GM12878 (cell line): ENCODE data around the gene NME5. TPM values are rescaled to one million over a fixed set of nuclear protein-coding genes. Genes with fewer than 3 reads are reported as not detected.
"Not testable (repeated sequence)": the region's sequence is repeated elsewhere in the genome, so short reads cannot be mapped to it uniquely, and the experiment has no call there.

ENCODE experiments used
- ATAC-seq: fragments of 200-7000 bp; cut with Tn5 transposase; 3 replicates; pipeline ENCODE4 v1.9.1; 2020; ENCODE audit warnings: mild to moderate bottlenecking, moderate library complexity
- BruUV-seq: library from RNA; stranded (reverse); fragments of 400-500 nt; replicated peaks from 2 replicates; lab custom pipeline; 2021; lab: Mats Ljungman, UMichigan
- CTCF ChIA-PET: fragments of 300-600 bp; sonication (Branson Sonifier 250); formaldehyde crosslinking; extraction: SDS; loops from one replicate; lab custom pipeline; 2021; ENCODE audit warnings: inconsistent platforms; lab: Yijun Ruan, JAX
- POLR2A ChIA-PET: fragments of 350-600 bp; formaldehyde crosslinking; extraction: SDS; loops from one replicate; lab custom pipeline; 2021; ENCODE audit warnings: inconsistent platforms; lab: Charles Lee
- RAD21 ChIA-PET: fragments of 300-600 bp; sonication (Branson Sonifier 250); formaldehyde crosslinking; loops from one replicate; lab custom pipeline; 2023; ENCODE audit warnings: antibody characterized with exemption; ENCODE audit not compliant: unreplicated experiment; lab: Charles Lee
- SMC1A ChIA-PET: fragments of 300-600 bp; sonication (Branson Sonifier 250); formaldehyde crosslinking; loops from one replicate; lab custom pipeline; 2023; ENCODE audit not compliant: unreplicated experiment, uncharacterized antibody; lab: Charles Lee
- DNase-seq: peaks from one replicate; pipeline ENCODE4 v3.0.0-alpha.2; 2011; ENCODE audit warnings: low read depth, low spot score
- FAIRE-seq: peaks from 3 replicates; lab custom pipeline; 2011; peaks lifted over from hg19 to GRCh38; lab: Jason Lieb, UNC
- H2AFZ ChIP-seq: 2 replicates; pipeline ENCODE4 v1.6.0; 2011; ENCODE audit warnings: low read depth, low read length, control low read depth; ENCODE audit not compliant: control insufficient read depth
- H3K27ac ChIP-seq: 2 replicates; pipeline ENCODE4 v1.5.1; 2011; ENCODE audit warnings: control low read depth; ENCODE audit not compliant: control insufficient read depth, insufficient read depth
- H3K27me3 ChIP-seq, 2 experiments: replicated peaks in 1 of 2; 2 replicates each; pipeline versions ENCODE4 v1.6.0 to v1.6.1; 2011; ENCODE audit warnings: low read length in 1 of 2; ENCODE audit not compliant: control insufficient read depth in 2 of 2, insufficient read depth in 2 of 2
- H3K36me3 ChIP-seq, 2 experiments: 2 replicates each; pipeline ENCODE4 v1.5.1; 2011; ENCODE audit warnings: low read length in 1 of 2; ENCODE audit not compliant: control insufficient read depth in 2 of 2, insufficient read depth in 2 of 2
- H3K4me1 ChIP-seq: 2 replicates; pipeline ENCODE4 v1.6.1; 2011; ENCODE audit warnings: mild to moderate bottlenecking, low read length, moderate library complexity, mixed read lengths; ENCODE audit not compliant: control insufficient read depth, insufficient read depth
- H3K4me2 ChIP-seq: 2 replicates; pipeline ENCODE4 v1.6.0; 2011; ENCODE audit warnings: control low read depth; ENCODE audit not compliant: control insufficient read depth, insufficient read depth
- H3K4me3 ChIP-seq: fragments of 200-600 bp; sonication (generic); 2 replicates; pipeline ENCODE4 v1.5.1; 2016
- H3K79me2 ChIP-seq: 2 replicates; pipeline ENCODE4 v1.6.0; 2011; ENCODE audit warnings: low read length; ENCODE audit not compliant: control insufficient read depth, insufficient read depth
- H3K9ac ChIP-seq: 2 replicates; pipeline ENCODE4 v1.8.0; 2011; ENCODE audit warnings: low read length, control low read depth, mixed read lengths; ENCODE audit not compliant: control insufficient read depth, insufficient read depth
- H3K9me3 ChIP-seq: replicated peaks from 3 replicates; pipeline ENCODE4 v1.5.1; 2011; ENCODE audit warnings: mild to moderate bottlenecking, low read length; ENCODE audit not compliant: control insufficient read depth, insufficient read depth
- H4K20me1 ChIP-seq: 2 replicates; pipeline ENCODE4 v1.6.0; 2011; ENCODE audit not compliant: control insufficient read depth, insufficient read depth
- ATF2 ChIP-seq: IDR thresholded peaks from 2 replicates; pipeline ENCODE4 v1.6.1; 2012; ENCODE audit warnings: low read length, inconsistent platforms
- CBFB ChIP-seq: IDR thresholded peaks from 2 replicates; pipeline ENCODE4 v1.6.1; 2016; ENCODE audit warnings: antibody characterized with exemption, low read depth
- CBX5 ChIP-seq: sonication (generic); IDR thresholded peaks from 2 replicates; pipeline ENCODE4 v1.6.1; 2016; ENCODE audit warnings: low read depth, moderate library complexity, mild to moderate bottlenecking, inconsistent platforms
- CEBPZ ChIP-seq: fragments of 150-350 bp; IDR thresholded peaks from 2 replicates; pipeline ENCODE4 v1.6.1; 2016; ENCODE audit warnings: low read depth, low read length
- FOXK2 ChIP-seq: fragments of 450-650 bp; IDR thresholded peaks from 2 replicates; pipeline ENCODE4 v1.6.1; 2017; ENCODE audit warnings: mild to moderate bottlenecking, moderate library complexity
- HDAC6 ChIP-seq: fragments of 200-600 bp; sonication (generic); IDR thresholded peaks from one replicate; pipeline ENCODE4 v1.8.0; 2017; ENCODE audit warnings: antibody characterized with exemption; ENCODE audit not compliant: unreplicated experiment
- SRF ChIP-seq, 2 experiments: IDR thresholded peaks; 2 replicates each; pipeline ENCODE4 v1.6.1; 2011; ENCODE audit warnings: low read depth in 2 of 2, low read length in 2 of 2, mild to moderate bottlenecking in 1 of 2, moderate library complexity in 1 of 2
- SUZ12 ChIP-seq: fragments of 200-600 bp; sonication (generic); IDR thresholded peaks from one replicate; pipeline ENCODE4 v1.6.1; 2018; ENCODE audit warnings: antibody characterized with exemption, mild to moderate bottlenecking; ENCODE audit not compliant: unreplicated experiment
- ZNF384 ChIP-seq: IDR thresholded peaks from 2 replicates; pipeline ENCODE4 v1.6.1; 2012; ENCODE audit warnings: low read depth, mild to moderate bottlenecking, low read length, improper control_type of control experiment, borderline replicate concordance
- WGBS: methylation state at CpG from one replicate; pipeline ENCODE4 v1.1.6; 2016; ENCODE audit warnings: low lambda C conversion rate; ENCODE audit not compliant: insufficient replicate concordance, insufficient coverage; ENCODE audit errors: missing lambda C conversion rate; 5-methylcytosine and 5-hydroxymethylcytosine counted together
- in situ Hi-C: fragments of 300-500 bp; cut with MboI; formaldehyde crosslinking; loops from 9 replicates; pipeline ENCODE4 v1.14.3; 2018; ENCODE audit warnings: mixed read lengths
- intact Hi-C: fragments of 100-400 bp; cut with micrococcal nuclease; formaldehyde crosslinking; loops from one replicate; pipeline ENCODE4 v1.14.2; 2022; ENCODE audit not compliant: unreplicated experiment
- polyA plus RNA-seq, 11 experiments: library from polyadenylated mRNA; depleted of rRNA in 4 of 11; unstranded in 6 of 11; stranded (reverse) in 5 of 11; fragments of >200 nt; fragmentation: Nextera tagmentation in 4 of 11; fragmentation: Illumina TruSeq in 1 of 11; extraction: Ambion mirVana in 4 of 11; extraction: Trizol in 1 of 11; gene quantifications; 1 replicate in 1 of 11; 2 replicates in 10 of 11; pipeline versions ENCODE4 v1.2.1 to v1.2.3, GENCODE V29; 2011 to 2016; ENCODE audit warnings: inconsistent platforms in 2 of 11, missing spikeins in 2 of 11, low read depth in 1 of 11
- total RNA-seq, 4 experiments: library from RNA; depleted of rRNA in 3 of 4; stranded (reverse); fragments of >200 nt in 3 of 4; fragmentation: Illumina TruSeq in 1 of 4; extraction: Trizol in 1 of 4; gene quantifications; 2 replicates each; pipeline versions ENCODE4 v1.2.1 to v1.2.3, GENCODE V29; 2013 to 2021

NME5 gene
- total and polyA plus RNA-seq, 10 of the 15 experiments (the other 5 are each of a cell fraction or from before 2014, with no cell fraction given), result 0.22 to 0.52 TPM; not detected in 8

GRCh38 chr5:138157626-138158025 lies 18.4 kb upstream of the NME5 start:
- ATAC-seq (no peak), DNase-seq (no peak), FAIRE-seq (no peak)
- intact Hi-C loops (no loop called here), in situ Hi-C loops (no loop called here)
- Histone ChIP-seq H3K27me3 (no peaks in the 10 kb centered on the region), H3K79me2 (no peaks in the 10 kb centered on the region), H3K9ac (no peak overlapping the region), H4K20me1 (no peaks in the 10 kb centered on the region), H3K4me3 (no peak overlapping the region), H2AFZ (no peak overlapping the region), H3K4me1 (no peaks in the 10 kb centered on the region), H3K27ac (no peak overlapping the region), H3K36me3 (peaks cover 10 to 29% of the 10 kb centered on the region in 2 experiments), H3K4me2 (no peak overlapping the region), H3K9me3 (no peaks in the 10 kb centered on the region)
- RAD21 ChIA-PET, result no interaction called here
- POLR2A ChIA-PET, result no interaction called here
- 100% methylated on average over 1 of the region's 1 CpG for WGBS
- SMC1A ChIA-PET, result no interaction called here
- TF ChIP-seq HDAC6, result no peak
- TF ChIP-seq CBX5, result no peak
- TF ChIP-seq ZNF384, result no peak
- TF ChIP-seq SRF (IDR thresholded peaks at IDR 0.05; ENCODE audit: low read depth in 2 of 2, low read length in 2 of 2), result no peak
- TF ChIP-seq CBFB, result no peak
- TF ChIP-seq CEBPZ, result no peak
- no peak for TF ChIP-seq ATF2
- TF ChIP-seq SUZ12, result no peak
- no peak for TF ChIP-seq FOXK2
- CTCF ChIA-PET, result interaction anchor here (1.2 kb wide), 1 partner anchor 10 kb away, joined by 3 read pairs; no protein-coding TSS in a partner anchor
- BruUV-seq, result no TSS peak

- CTCF ChIA-PET, H3K4me3 ChIP-seq, H3K9me3 ChIP-seq, H3K27me3 ChIP-seq, RAD21 ChIA-PET, H3K79me2 ChIP-seq, H3K9ac ChIP-seq, in situ Hi-C loops, H4K20me1 ChIP-seq, H3K4me1 ChIP-seq, ATAC-seq, DNase-seq, BruUV-seq, SMC1A ChIA-PET, H3K27ac ChIP-seq, FAIRE-seq, POLR2A ChIA-PET, intact Hi-C loops, H2AFZ ChIP-seq, H3K4me2 ChIP-seq: not testable (repeated sequence)
- WGBS, result 94% methylated on average over 5 of the region's 9 CpGs
- H3K36me3 ChIP-seq, result peaks cover 6 to 19% of the 10 kb centered on the region in 2 experiments
These were observed 16.7 kb upstream of the NME5 start for GRCh38 chr5:138155977-138156376.
